Measurements from ENCODE around the gene DNAJC5. TPM values are rescaled to one million over a fixed set of nuclear protein-coding genes. Genes with fewer than 3 reads are reported as not detected.

The DNAJC5 gene
- total and polyA plus RNA-seq, 2 experiments from 2014 or later = 7.1 to 33.5 TPM

DNA sequence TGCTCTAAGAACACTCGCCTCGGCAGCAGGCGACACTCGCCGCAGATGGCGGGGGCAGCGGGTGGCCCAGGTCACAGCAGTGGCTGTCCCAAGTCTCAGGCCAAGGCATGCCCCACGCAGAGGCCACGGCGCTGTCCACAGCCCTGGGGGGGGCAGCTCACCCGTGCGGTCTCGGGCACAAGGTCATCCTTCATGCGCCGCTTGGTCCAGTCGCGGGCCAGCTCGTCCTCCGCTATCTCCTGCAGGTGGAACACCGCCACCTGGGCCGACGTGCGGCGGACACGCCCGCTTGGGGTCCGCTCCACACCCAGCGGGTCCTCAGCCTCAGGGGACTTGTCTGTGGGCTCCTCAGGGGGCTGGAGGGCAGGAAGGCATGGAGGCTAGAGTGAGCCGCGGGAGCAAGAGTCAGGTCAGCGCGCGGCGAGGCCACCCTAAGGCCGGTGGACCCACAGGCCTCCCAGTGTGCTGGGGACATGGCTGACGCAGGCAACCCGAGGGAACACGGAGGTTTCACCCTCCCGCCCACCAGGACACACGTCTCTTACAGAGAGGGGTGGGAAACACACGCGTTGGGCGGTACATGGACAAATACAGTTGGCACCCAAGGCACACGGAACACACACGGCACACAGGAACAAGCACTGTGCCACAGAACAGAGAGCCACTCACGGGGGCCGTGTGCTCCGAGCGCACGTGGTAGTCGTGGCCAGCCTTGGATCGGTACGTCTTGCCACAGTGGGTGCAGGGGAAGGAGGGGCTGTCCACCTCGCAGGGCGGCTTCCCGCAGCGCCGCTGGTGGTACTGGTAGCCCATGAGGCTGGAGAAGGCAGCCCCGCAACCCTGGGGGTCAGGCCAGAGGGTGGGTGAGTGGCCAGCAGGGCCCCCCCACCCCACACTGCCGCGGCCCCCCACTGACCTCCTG lies 67.8 kb downstream of the DNAJC5 start:
- TF ChIP-seq STAT1 (IDR thresholded peaks at IDR 0.05; ENCODE audit: unreplicated experiment) (no peak), POLR2AphosphoS5 (IDR thresholded peaks at IDR 0.05; ENCODE audit: low read depth) (no peak), EZH2 (IDR thresholded peaks at IDR 0.05; ENCODE audit: low read depth, unreplicated experiment) (no peak), ZNF331 (CRISPR knock-in tag; IDR thresholded peaks at IDR 0.05; ENCODE audit: low read depth) (no peak), EZH2phosphoT487 (IDR thresholded peaks at IDR 0.05; ENCODE audit: unreplicated experiment) (no peak), ZNF462 (CRISPR knock-in tag; IDR thresholded peaks at IDR 0.05) (no peak), ZNF114 (CRISPR knock-in tag; IDR thresholded peaks at IDR 0.05) (no peak), NANOG (IDR thresholded peaks at IDR 0.05; ENCODE audit: borderline replicate concordance) (no peak), ETS1 (IDR thresholded peaks at IDR 0.05) (no peak), JUNB (IDR thresholded peaks at IDR 0.05; ENCODE audit: unreplicated experiment) (no peak), REST (IDR thresholded peaks at IDR 0.05; ENCODE audit: unreplicated experiment) (no peak), CREB1 (CRISPR knock-in tag; IDR thresholded peaks at IDR 0.05; ENCODE audit: low read depth) (no peak)
- TF ChIP-seq, protein P1, sequence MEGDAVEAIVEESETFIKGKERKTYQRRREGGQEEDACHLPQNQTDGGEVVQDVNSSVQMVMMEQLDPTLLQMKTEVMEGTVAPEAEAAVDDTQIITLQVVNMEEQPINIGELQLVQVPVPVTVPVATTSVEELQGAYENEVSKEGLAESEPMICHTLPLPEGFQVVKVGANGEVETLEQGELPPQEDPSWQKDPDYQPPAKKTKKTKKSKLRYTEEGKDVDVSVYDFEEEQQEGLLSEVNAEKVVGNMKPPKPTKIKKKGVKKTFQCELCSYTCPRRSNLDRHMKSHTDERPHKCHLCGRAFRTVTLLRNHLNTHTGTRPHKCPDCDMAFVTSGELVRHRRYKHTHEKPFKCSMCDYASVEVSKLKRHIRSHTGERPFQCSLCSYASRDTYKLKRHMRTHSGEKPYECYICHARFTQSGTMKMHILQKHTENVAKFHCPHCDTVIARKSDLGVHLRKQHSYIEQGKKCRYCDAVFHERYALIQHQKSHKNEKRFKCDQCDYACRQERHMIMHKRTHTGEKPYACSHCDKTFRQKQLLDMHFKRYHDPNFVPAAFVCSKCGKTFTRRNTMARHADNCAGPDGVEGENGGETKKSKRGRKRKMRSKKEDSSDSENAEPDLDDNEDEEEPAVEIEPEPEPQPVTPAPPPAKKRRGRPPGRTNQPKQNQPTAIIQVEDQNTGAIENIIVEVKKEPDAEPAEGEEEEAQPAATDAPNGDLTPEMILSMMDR (conservative IDR thresholded peaks at IDR 0.05; ENCODE audit: low read depth in 2 of 2) = no peak
- ATAC-seq (no peak), DNase-seq (ENCODE audit: low spot score) (no peak)
- Mint-ChIP-seq H3K36me3 (ENCODE audit: low read depth) (peaks cover 30% of the 10 kb centered on the region; the same call in 2 of the 3 replicates), H3K4me1 (peaks cover 21% of the 10 kb centered on the region), H3K4me3 (no peak overlapping the region), H3K9me3 (no peaks in the 10 kb centered on the region), H3K27me3 (ENCODE audit: insufficient read depth, low read depth, poor library complexity) (peaks cover 5% of the 10 kb centered on the region), H3K27ac (no peak overlapping the region)
- H3K4me2 ChIP-seq = no peak overlapping the region
- no peaks in the 10 kb centered on the region for H4K20me1 ChIP-seq (replicated peaks; ENCODE audit: insufficient read depth)
- H3K27me3 ChIP-seq (ENCODE audit: insufficient read depth) = no peaks in the 10 kb centered on the region
- H3K36me3 ChIP-seq (ENCODE audit: insufficient read depth) = no peaks in the 10 kb centered on the region
- H3K4me1 ChIP-seq (ENCODE audit: insufficient read depth) = peaks cover 18% of the 10 kb centered on the region
- H2AFZ ChIP-seq = no peak overlapping the region
- 0 out of 2 replicates have a peak, but pooled peaks cover 5% of the 10 kb centered on the region for H3F3A ChIP-seq (replicated peaks; ENCODE audit: low read depth)
- H3K27ac ChIP-seq (ENCODE audit: low read depth) = no peak overlapping the region
- H3K9me2 ChIP-seq (ENCODE audit: insufficient read depth) = no peaks in the 10 kb centered on the region
- H3K4me3 ChIP-seq = no peak overlapping the region
- H3K79me2 ChIP-seq (replicated peaks; ENCODE audit: insufficient read depth) = no peaks in the 10 kb centered on the region
